ENCODE data around the gene PEX6.

- TF ChIP-seq, protein P1, sequence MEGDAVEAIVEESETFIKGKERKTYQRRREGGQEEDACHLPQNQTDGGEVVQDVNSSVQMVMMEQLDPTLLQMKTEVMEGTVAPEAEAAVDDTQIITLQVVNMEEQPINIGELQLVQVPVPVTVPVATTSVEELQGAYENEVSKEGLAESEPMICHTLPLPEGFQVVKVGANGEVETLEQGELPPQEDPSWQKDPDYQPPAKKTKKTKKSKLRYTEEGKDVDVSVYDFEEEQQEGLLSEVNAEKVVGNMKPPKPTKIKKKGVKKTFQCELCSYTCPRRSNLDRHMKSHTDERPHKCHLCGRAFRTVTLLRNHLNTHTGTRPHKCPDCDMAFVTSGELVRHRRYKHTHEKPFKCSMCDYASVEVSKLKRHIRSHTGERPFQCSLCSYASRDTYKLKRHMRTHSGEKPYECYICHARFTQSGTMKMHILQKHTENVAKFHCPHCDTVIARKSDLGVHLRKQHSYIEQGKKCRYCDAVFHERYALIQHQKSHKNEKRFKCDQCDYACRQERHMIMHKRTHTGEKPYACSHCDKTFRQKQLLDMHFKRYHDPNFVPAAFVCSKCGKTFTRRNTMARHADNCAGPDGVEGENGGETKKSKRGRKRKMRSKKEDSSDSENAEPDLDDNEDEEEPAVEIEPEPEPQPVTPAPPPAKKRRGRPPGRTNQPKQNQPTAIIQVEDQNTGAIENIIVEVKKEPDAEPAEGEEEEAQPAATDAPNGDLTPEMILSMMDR (conservative IDR thresholded peaks at IDR 0.05 in 1 of 2, IDR thresholded peaks at IDR 0.05 in 1 of 2; ENCODE audit: extremely low read depth in 1 of 2, insufficient read depth in 1 of 2, low read depth in 1 of 2, low read length in 2 of 2) = no peak
- no peak for TF ChIP-seq EZH2 (IDR thresholded peaks at IDR 0.05; ENCODE audit: borderline replicate concordance, low read length)
Measured at GRCh38 chr6:42936398-42936797, 42.6 kb downstream of the PEX6 start.
